Measurements from ENCODE around the gene TTLL11.

DNA sequence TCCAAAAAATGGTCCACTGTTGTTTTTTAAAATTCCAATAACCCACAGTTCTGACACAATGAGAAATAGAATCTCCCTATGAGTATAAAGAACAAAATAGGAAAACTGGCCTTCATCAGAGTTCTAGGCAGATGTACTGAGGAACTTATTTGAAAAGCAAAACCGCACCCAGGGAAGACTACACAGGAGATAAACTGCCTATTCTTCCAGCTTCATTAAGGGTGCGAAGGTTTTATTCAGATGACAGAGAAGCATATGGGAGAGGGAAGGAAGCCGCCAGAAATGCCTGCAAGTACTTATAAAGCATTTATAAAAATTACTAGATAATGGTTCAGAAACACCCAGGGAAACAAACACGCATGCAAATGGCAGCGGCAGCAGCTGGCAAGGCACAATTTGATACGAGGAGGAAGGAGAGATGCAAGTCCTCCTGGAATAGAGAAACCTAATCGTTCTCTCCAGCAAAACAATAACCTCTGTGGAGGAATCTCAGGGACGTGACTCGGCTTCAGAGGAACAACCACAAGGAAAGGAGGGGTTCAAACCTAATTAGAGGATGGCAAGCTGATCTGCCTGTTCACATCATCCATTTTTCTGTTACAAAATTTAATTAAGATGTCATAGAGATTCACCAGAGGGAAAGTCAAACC lies 9.0 kb downstream of the TTLL11 start:
- TF ChIP-seq EZH2 (IDR thresholded peaks at IDR 0.05; ENCODE audit: low read depth), result no peak
- TF ChIP-seq, protein P1, sequence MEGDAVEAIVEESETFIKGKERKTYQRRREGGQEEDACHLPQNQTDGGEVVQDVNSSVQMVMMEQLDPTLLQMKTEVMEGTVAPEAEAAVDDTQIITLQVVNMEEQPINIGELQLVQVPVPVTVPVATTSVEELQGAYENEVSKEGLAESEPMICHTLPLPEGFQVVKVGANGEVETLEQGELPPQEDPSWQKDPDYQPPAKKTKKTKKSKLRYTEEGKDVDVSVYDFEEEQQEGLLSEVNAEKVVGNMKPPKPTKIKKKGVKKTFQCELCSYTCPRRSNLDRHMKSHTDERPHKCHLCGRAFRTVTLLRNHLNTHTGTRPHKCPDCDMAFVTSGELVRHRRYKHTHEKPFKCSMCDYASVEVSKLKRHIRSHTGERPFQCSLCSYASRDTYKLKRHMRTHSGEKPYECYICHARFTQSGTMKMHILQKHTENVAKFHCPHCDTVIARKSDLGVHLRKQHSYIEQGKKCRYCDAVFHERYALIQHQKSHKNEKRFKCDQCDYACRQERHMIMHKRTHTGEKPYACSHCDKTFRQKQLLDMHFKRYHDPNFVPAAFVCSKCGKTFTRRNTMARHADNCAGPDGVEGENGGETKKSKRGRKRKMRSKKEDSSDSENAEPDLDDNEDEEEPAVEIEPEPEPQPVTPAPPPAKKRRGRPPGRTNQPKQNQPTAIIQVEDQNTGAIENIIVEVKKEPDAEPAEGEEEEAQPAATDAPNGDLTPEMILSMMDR (conservative IDR thresholded peaks at IDR 0.05), result no peak

Measured in PC-9 (cell line).